ENCODE results near the gene HTR1D. TPM values are rescaled to one million over a fixed set of nuclear protein-coding genes. Genes with fewer than 3 reads are reported as not detected.

Gene HTR1D
- total RNA-seq, 2 experiments from 2014 or later, result not detected

GRCh38 chr1:23177031-23177430 is 40.3 kb downstream of the HTR1D start:
- Mint-ChIP-seq H3K27ac (peak overlapping the region; percentile 60), H3K36me3 (ENCODE audit: low read depth) (no peaks in the 10 kb centered on the region), H3K4me3 (peak overlapping the region; percentile 65), H3K27me3 (peaks cover 35% of the 10 kb centered on the region), H3K4me1 (peaks cover 26% of the 10 kb centered on the region), H3K9me3 (peaks cover 3% of the 10 kb centered on the region)
- CTCF ChIA-PET, result interaction anchor here (1.3 to 6.4 kb wide), 3 partner anchors 7 to 95 kb away, joined by 3 to 31 read pairs (median 23); no protein-coding TSS in a partner anchor
- POLR2A ChIA-PET, result no interaction called here
- no peak for DNase-seq

GRCh38 chr1:23174426-23175110 is 42.7 kb downstream of the HTR1D start:
- H3K36me3 Mint-ChIP-seq (ENCODE audit: low read depth), result no peaks in the 10 kb centered on the region
- H3K4me1 Mint-ChIP-seq, result peaks cover 28% of the 10 kb centered on the region
- H3K9me3 Mint-ChIP-seq, result peaks cover 3% of the 10 kb centered on the region
- POLR2A ChIA-PET, result no interaction called here
- peaks cover 28% of the 10 kb centered on the region for H3K27me3 Mint-ChIP-seq
- H3K27ac Mint-ChIP-seq, result no peak overlapping the region
- CTCF ChIA-PET, result interaction anchor here (0.7 to 6.4 kb wide), 4 partner anchors 10 to 76 kb away, joined by 3 to 31 read pairs (median 7); no protein-coding TSS in a partner anchor
- DNase-seq, result no peak
- H3K4me3 Mint-ChIP-seq, result no peak overlapping the region

- ChIA-PET POLR2A (no interaction called here), CTCF (interaction anchor here (0.9 to 6.4 kb wide), 2 partner anchors 13 to 71 kb away, joined by 4 to 31 read pairs; no protein-coding TSS in a partner anchor)
- no peaks in the 10 kb centered on the region for H3K36me3 Mint-ChIP-seq (ENCODE audit: low read depth)
Measured at GRCh38 chr1:23171181-23171755, 46.0 kb downstream of the HTR1D start.

GRCh38 chr1:23169727-23170335 is 47.5 kb downstream of the HTR1D start:
- ChIA-PET POLR2A (no interaction called here), CTCF (interaction anchor here (0.9 to 1.7 kb wide), 3 partner anchors 15 to 71 kb away, joined by 3 to 7 read pairs (median 4); no protein-coding TSS in a partner anchor)
- Mint-ChIP-seq H3K9me3 (peaks cover 3% of the 10 kb centered on the region), H3K27ac (no peak overlapping the region), H3K27me3 (peaks cover 5% of the 10 kb centered on the region), H3K4me1 (peaks cover 35% of the 10 kb centered on the region), H3K4me3 (peak overlapping the region; percentile 96), H3K36me3 (ENCODE audit: low read depth) (no peaks in the 10 kb centered on the region)
- peak; percentile 11 for DNase-seq

More at GRCh38 chr1:23171181-23171755, 46.0 kb downstream of the HTR1D start:
- Mint-ChIP-seq H3K9me3 (peaks cover 3% of the 10 kb centered on the region), H3K4me3 (no peak overlapping the region), H3K27ac (no peak overlapping the region), H3K27me3 (peaks cover 7% of the 10 kb centered on the region), H3K4me1 (peaks cover 31% of the 10 kb centered on the region)
- DNase-seq, result no peak

GRCh38 chr1:23169195-23169575 is 48.1 kb downstream of the HTR1D start:
- Mint-ChIP-seq H3K27me3 (peaks cover 5% of the 10 kb centered on the region), H3K27ac (no peak overlapping the region), H3K4me1 (peaks cover 28% of the 10 kb centered on the region), H3K36me3 (ENCODE audit: low read depth) (no peaks in the 10 kb centered on the region), H3K4me3 (peak overlapping the region; percentile 96), H3K9me3 (no peaks in the 10 kb centered on the region)
- no peak for DNase-seq
- POLR2A ChIA-PET, result no interaction called here
- CTCF ChIA-PET, result interaction anchor here (0.6 to 1.7 kb wide), 3 partner anchors 15 to 192 kb away, joined by 3 to 7 read pairs (median 3); no protein-coding TSS in a partner anchor

GRCh38 chr1:23168445-23169194 is 48.7 kb downstream of the HTR1D start, which contains the start of gene LUZP1:
Gene LUZP1, minus strand, starts transcription at chr1:23168856.
- Mint-ChIP-seq H3K36me3 (ENCODE audit: low read depth) (no peaks in the 10 kb centered on the region), H3K4me3 (peak within 1 kb of the TSS; percentile 96), H3K27ac (peak within 1 kb of the TSS; percentile 90), H3K4me1 (peaks cover 25% of the 10 kb centered on the region), H3K27me3 (peaks cover 5% of the 10 kb centered on the region), H3K9me3 (no peaks in the 10 kb centered on the region)
- DNase-seq, result peak; percentile 90
- ChIA-PET CTCF (interaction anchor here (0.6 to 1.7 kb wide), 2 partner anchors 16 to 192 kb away, joined by 3 to 7 read pairs; no protein-coding TSS in a partner anchor), POLR2A (no interaction called here)

- Mint-ChIP-seq H3K27me3 (peaks cover 5% of the 10 kb centered on the region), H3K27ac (peak overlapping the region; percentile 90), H3K4me1 (peaks cover 25% of the 10 kb centered on the region), H3K4me3 (peak overlapping the region; percentile 96), H3K9me3 (no peaks in the 10 kb centered on the region), H3K36me3 (ENCODE audit: low read depth) (no peaks in the 10 kb centered on the region)
- POLR2A ChIA-PET, result no interaction called here
- peak; percentile 48 for DNase-seq
- CTCF ChIA-PET, result interaction anchor here (1.2 to 1.6 kb wide), 2 partner anchors 49 to 53 kb away, joined by 3 to 4 read pairs; no protein-coding TSS in a partner anchor
Measured at GRCh38 chr1:23168079-23168444, 49.2 kb downstream of the HTR1D start.

GRCh38 chr1:23167353-23168078 is 49.8 kb downstream of the HTR1D start:
- peaks cover 25% of the 10 kb centered on the region for H3K4me1 Mint-ChIP-seq
- H3K27ac Mint-ChIP-seq, result peak overlapping the region; percentile 79
- ChIA-PET POLR2A (no interaction called here), CTCF (interaction anchor here (0.6 to 1.6 kb wide), 3 partner anchors 48 to 57 kb away, joined by 3 to 4 read pairs (median 3); no protein-coding TSS in a partner anchor)
- peak; percentile 45 for DNase-seq
- H3K27me3 Mint-ChIP-seq, result peaks cover 5% of the 10 kb centered on the region
- H3K36me3 Mint-ChIP-seq (ENCODE audit: low read depth), result no peaks in the 10 kb centered on the region
- H3K4me3 Mint-ChIP-seq, result peak overlapping the region; percentile 79
- H3K9me3 Mint-ChIP-seq, result no peaks in the 10 kb centered on the region

- no peaks in the 10 kb centered on the region for H3K9me3 Mint-ChIP-seq
- H3K36me3 Mint-ChIP-seq (ENCODE audit: low read depth), result no peaks in the 10 kb centered on the region
- peaks cover 5% of the 10 kb centered on the region for H3K27me3 Mint-ChIP-seq
- CTCF ChIA-PET, result interaction anchor here (0.6 to 1.6 kb wide), 4 partner anchors 24 to 57 kb away, joined by 3 to 5 read pairs (median 4); no protein-coding TSS in a partner anchor
- peaks cover 25% of the 10 kb centered on the region for H3K4me1 Mint-ChIP-seq
- POLR2A ChIA-PET, result no interaction called here
- no peak for DNase-seq
- peak overlapping the region; percentile 79 for H3K4me3 Mint-ChIP-seq
- H3K27ac Mint-ChIP-seq, result no peak overlapping the region
Measured at GRCh38 chr1:23166854-23167253, 50.4 kb downstream of the HTR1D start.

- no peaks in the 10 kb centered on the region for H3K36me3 Mint-ChIP-seq (ENCODE audit: low read depth)
- no peak overlapping the region for H3K27ac Mint-ChIP-seq
- H3K4me3 Mint-ChIP-seq, result no peak overlapping the region
- POLR2A ChIA-PET, result no interaction called here
- CTCF ChIA-PET, result interaction anchor here (0.6 to 1.4 kb wide), 6 partner anchors 11 to 377 kb away, joined by 3 to 8 read pairs (median 4); no protein-coding TSS in a partner anchor
- H3K27me3 Mint-ChIP-seq, result peaks cover 5% of the 10 kb centered on the region
- no peaks in the 10 kb centered on the region for H3K9me3 Mint-ChIP-seq
- no peak for DNase-seq
- H3K4me1 Mint-ChIP-seq, result peaks cover 14% of the 10 kb centered on the region
Measured at GRCh38 chr1:23163395-23163794, 53.9 kb downstream of the HTR1D start.

GRCh38 chr1:23159963-23160877 is 57.1 kb downstream of the HTR1D start:
- Mint-ChIP-seq H3K27ac (no peak overlapping the region), H3K4me1 (peaks cover 2% of the 10 kb centered on the region), H3K27me3 (no peaks in the 10 kb centered on the region), H3K36me3 (ENCODE audit: low read depth) (no peaks in the 10 kb centered on the region), H3K9me3 (no peaks in the 10 kb centered on the region), H3K4me3 (no peak overlapping the region)
- CTCF ChIA-PET, result interaction anchor here (1.3 to 2.0 kb wide), 4 partner anchors 10 to 61 kb away, joined by 3 to 5 read pairs (median 4); no protein-coding TSS in a partner anchor
- no peak for DNase-seq
- POLR2A ChIA-PET, result no interaction called here
